Naive thymus-derived CD8-positive, alpha-beta T cell (primary cell): ENCODE measurements around the gene EZR. TPM values are rescaled to one million over a fixed set of nuclear protein-coding genes. Genes with fewer than 3 reads are reported as not detected.
A peak's percentile ranks its signal among the peaks of the same experiment; 100 is the strongest.
"Not testable (repeated sequence)": the region's sequence is repeated elsewhere in the genome, so short reads cannot be mapped to it uniquely, and the experiment has no call there.

Experiments
- ATAC-seq, 2 donors: fragments of 150-1000 bp; cut with Tn5 transposase in 1 of 2; sonication (Bioruptor Pico), chemical (Tn5 transposase) in 1 of 2; 1 replicate in 1 of 2; 2 replicates in 1 of 2; pipeline ENCODE4 v1.10.0; 2021; ENCODE audit warnings: mild to moderate bottlenecking in 2 of 2, moderate library complexity in 2 of 2
- POLR2A ChIA-PET: fragments of 350-600 bp; sonication (Branson Sonifier 250); formaldehyde crosslinking; loops from one replicate; lab custom pipeline; 2021; ENCODE audit warnings: antibody characterized with exemption; lab: Charles Lee
- DNase-seq, 10 donors: peaks; one replicate each; pipeline versions ENCODE4 v3.0.0 to v3.0.0-alpha.2; 2020 to 2022
- H3K27ac Mint-ChIP-seq, 10 donors: one replicate each; pipeline ENCODE4 v1.8.0; 2020 to 2022; ENCODE audit warnings: mild to moderate bottlenecking in 10 of 10, mixed read lengths in 10 of 10, moderate library complexity in 4 of 10, inconsistent platforms in 1 of 10
- H3K27me3 Mint-ChIP-seq, 5 donors: one replicate each; pipeline ENCODE4 v1.8.0; 2021 to 2022; ENCODE audit warnings: mixed read lengths in 5 of 5
- H3K36me3 Mint-ChIP-seq, 3 donors: one replicate each; pipeline ENCODE4 v1.8.0; 2020 to 2022; ENCODE audit warnings: mixed read lengths in 3 of 3, mild to moderate bottlenecking in 2 of 3, inconsistent platforms in 1 of 3
- H3K4me1 Mint-ChIP-seq, 4 donors: one replicate each; pipeline ENCODE4 v1.8.0; 2021 to 2022; ENCODE audit warnings: mixed read lengths in 4 of 4
- H3K4me3 Mint-ChIP-seq, 10 donors: one replicate each; pipeline ENCODE4 v1.8.0; 2020 to 2022; ENCODE audit warnings: mild to moderate bottlenecking in 10 of 10, mixed read lengths in 10 of 10, moderate library complexity in 6 of 10, inconsistent platforms in 1 of 10
- H3K9me3 Mint-ChIP-seq, 9 donors: one replicate each; pipeline ENCODE4 v1.8.0; 2020 to 2022; ENCODE audit warnings: mixed read lengths in 9 of 9, mild to moderate bottlenecking in 3 of 9, inconsistent platforms in 1 of 9, moderate library complexity in 1 of 9
- polyA plus RNA-seq, 3 donors: library from polyadenylated mRNA; unstranded; fragments of 300-500 nt; fragmentation: Illumina TruSeq; gene quantifications; one replicate each; pipeline ENCODE4 v1.2.3, GENCODE V29; 2021
- total RNA-seq, 8 experiments: library from RNA in 2 of 8; stranded (reverse) in 2 of 8; gene quantifications; one replicate each; pipeline ENCODE4 v1.2.3 and lab custom pipeline; 2021 to 2026

The EZR gene
- total and polyA plus RNA-seq, 5 experiments from 2014 or later, result 127 to 212 (median 168) TPM

DNA sequence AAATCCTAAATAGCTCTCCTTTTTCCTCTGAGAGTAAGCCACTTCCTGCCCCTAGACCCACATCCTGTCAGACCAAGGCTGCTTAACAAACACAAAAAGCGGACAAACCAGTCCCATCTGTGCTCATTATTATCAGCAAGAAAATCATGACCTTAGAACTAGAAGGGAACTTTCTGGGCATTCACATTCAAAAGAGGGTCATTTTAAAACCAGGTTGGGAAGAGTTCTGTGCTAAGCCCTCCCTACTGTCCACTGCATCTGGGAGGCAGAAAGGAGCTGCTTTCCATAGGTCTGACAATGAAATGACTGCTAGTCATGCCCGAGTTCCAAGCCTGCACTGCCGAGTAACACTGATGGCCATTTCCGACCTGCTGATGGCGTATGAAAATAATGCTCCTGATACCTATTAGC is 15.4 kb downstream of the EZR start:
- Mint-ChIP-seq H3K9me3 (no peaks in the 10 kb centered on the region), H3K27me3 (no peaks in the 10 kb centered on the region), H3K4me3 (peak overlapping the region; percentile 62 to 86 (median 80)), H3K27ac (peak overlapping the region; percentile 77 to 97 (median 88)), H3K4me1 (peaks cover 47 to 96% (median 92%) of the 10 kb centered on the region in 4 donors), H3K36me3 (peaks cover 0 to 22% (median 8%) of the 10 kb centered on the region in 3 donors)
- DNase-seq (peak in 6 of 10 donors; percentile 35 to 67 (median 52)), ATAC-seq (peak; percentile 47 to 66)
- POLR2A ChIA-PET, result interaction anchor here (0.5 to 1.7 kb wide), 13 partner anchors 8 to 112 kb away, joined by 3 to 21 read pairs (median 3); partner anchors contain the start of gene EZR

DNA sequence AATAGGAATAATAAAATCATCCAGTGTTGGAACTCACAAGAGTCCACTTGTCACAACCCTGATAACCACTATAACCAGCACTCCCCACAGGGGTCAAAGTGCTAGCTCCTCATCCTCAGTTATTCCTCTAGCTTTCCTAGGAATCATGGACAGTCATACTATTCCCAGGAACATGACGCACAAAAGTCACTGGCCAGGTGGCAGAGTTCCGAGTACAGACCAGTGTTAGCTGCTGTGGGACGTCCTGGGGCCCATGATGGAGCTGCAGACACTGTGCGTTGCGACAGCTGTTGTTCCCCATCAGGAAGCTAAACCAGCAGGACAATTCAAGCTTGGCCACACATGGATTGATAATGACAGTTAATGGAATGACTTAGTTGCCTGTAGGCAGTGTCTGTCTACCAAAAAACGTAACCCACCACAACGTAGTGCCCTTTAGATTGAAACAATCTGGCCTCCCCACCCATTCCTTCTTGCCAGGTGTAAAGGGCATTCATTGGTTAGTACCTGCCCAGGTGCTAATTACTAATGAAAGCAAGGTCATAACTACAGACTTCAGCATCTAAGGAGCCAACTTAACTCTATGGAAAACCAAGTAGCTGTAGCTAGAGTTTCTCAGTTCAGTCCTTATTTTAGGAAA is 17.4 kb downstream of the EZR start:
- POLR2A ChIA-PET, result interaction anchor here (0.5 to 2.2 kb wide), 6 partner anchors 12 to 764 kb away, joined by 3 to 7 read pairs (median 4); no protein-coding TSS in a partner anchor
- Mint-ChIP-seq H3K9me3 (no peaks in the 10 kb centered on the region), H3K27ac (peak overlapping the region in 7 of 10 donors; percentile 2 to 97 (median 51)), H3K4me3 (peak overlapping the region in 6 of 10 donors; percentile 26 to 54 (median 32)), H3K4me1 (peaks cover 42 to 95% (median 89%) of the 10 kb centered on the region in 4 donors), H3K27me3 (no peaks in the 10 kb centered on the region), H3K36me3 (peaks cover 0 to 22% (median 7%) of the 10 kb centered on the region in 3 donors)
- DNase-seq (no peak), ATAC-seq (no peak)

DNA sequence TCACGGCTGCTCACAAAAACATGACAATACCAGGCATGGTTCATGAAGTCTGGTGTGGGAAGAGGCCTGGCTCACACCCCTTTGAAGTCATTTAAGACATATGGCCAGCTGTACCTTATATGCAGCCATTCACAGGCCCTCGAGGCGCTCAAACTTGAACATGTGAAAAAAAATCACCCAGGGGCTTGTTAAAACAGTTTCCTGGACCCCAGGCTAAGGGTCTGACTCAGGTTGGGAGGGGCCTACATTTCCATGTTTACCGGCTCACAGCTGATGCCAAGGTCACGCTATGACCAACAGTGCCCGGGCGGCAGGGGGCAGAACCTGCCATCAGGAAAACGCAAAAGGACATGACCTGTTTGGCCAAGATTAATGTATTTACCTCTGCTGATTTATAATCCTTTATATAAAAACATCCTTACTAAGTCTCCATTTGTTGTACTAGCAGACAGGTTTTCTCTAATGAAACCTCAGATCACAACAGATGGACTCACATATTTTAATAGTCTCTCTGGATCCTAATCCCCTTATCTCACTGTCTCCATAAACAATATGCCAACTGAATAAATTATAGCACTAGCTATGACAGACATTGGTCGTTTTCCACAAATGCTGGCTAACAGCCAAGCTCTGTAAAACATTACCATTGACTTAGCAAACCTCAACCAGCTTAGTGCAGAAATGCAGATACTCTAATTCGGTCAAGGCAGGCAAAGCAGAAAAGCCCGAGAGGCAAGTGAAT is 19.9 kb downstream of the EZR start:
- Mint-ChIP-seq H3K36me3 (peaks cover 0 to 17% (median 5%) of the 10 kb centered on the region in 3 donors), H3K27ac (peak overlapping the region in 9 of 10 donors; percentile 3 to 79 (median 30)), H3K4me3 (peak overlapping the region in 7 of 10 donors; percentile 3 to 59 (median 46)), H3K27me3 (no peaks in the 10 kb centered on the region), H3K4me1 (peaks cover 37 to 94% (median 83%) of the 10 kb centered on the region in 4 donors), H3K9me3 (peaks cover 0 to 2% (median 0%) of the 10 kb centered on the region in 9 donors)
- POLR2A ChIA-PET, result interaction anchor here (1.0 to 1.6 kb wide), 3 partner anchors 20 to 70 kb away, joined by 4 to 6 read pairs (median 4); partner anchors contain the start of gene EZR
- DNase-seq, result no peak
- no peak for ATAC-seq

DNA sequence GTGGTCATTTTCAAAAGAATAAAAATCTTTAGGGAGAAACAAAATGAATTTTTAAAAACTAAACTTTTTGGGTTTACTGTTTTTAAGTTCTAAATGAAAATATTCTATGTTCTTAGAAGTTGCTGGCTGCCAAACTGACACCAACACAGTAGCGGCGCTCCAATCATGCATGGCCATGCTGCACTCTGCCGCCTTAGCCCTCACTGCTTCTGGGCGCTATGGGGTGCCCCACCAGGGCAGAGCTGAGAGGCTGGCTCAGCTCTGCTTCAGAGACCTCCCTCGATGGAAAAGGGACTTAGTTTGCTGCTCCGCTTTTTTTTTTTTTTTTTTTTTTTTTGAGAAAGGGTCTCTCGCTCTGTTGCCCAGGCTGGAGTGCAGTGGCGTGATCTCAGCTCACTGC is 20.9 kb downstream of the EZR start:
- Mint-ChIP-seq H3K27ac (peak overlapping the region in 3 of 10 donors; percentile 65 to 78 (median 72)), H3K4me1 (peaks cover 30 to 96% (median 79%) of the 10 kb centered on the region in 4 donors), H3K9me3 (peaks cover 0 to 2% (median 0%) of the 10 kb centered on the region in 9 donors), H3K4me3 (no peak overlapping the region), H3K27me3 (no peaks in the 10 kb centered on the region), H3K36me3 (peaks cover 0 to 17% (median 5%) of the 10 kb centered on the region in 3 donors)
- POLR2A ChIA-PET, result interaction anchor here (0.7 to 1.6 kb wide), 3 partner anchors 12 to 21 kb away, joined by 4 to 10 read pairs (median 6); partner anchors contain the start of gene EZR
- DNase-seq, result no peak
- ATAC-seq, result peak in 1 of 2 donors; percentile 27

DNA sequence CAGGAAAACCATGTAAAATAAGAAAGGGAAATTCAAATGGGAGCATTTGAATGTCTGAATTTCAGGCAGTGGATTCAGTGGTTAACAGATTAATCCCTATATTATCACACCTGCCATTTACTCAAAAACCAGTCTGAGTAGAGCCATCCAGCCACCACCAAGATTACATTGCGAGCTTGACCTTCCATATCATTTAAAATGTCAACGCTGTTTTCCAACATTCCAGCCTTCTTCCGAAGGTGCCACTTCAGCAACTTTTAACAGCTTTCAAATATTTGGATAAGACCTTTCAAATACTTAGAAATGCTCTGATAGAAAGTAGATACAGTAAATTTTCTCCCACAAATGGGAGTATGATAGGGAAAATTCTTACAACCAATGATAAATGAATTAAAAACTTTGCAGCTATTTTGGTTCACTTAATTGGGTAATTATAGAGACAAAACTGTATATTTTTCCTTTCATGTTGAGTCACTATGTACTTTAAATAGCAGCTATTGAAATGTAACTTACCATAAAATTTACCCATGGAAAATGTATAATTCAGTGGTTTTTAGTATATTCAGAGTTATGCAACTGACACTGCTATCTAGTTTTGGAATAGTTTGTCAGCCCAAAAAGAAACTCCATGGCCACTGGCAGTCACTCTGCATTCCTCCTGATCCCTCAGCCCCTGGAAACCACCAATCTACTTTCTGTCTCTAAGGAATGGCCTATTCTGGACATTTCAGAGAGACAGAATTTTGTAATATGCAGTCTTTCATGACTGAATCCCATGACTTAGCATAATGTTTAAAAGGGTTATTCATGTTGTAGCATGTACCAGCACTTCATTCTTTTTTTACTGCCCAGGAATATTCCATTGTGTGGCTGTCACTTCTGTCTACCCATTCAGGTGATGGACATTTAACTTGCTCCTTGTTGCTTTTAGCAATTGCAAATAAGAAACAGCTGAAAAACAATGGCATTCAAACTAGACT is 21.5 kb downstream of the EZR start:
- peaks cover 0 to 17% (median 5%) of the 10 kb centered on the region in 3 donors for H3K36me3 Mint-ChIP-seq
- DNase-seq, result no peak
- ATAC-seq, result no peak
- peak overlapping the region in 1 of 10 donors; percentile 24 for H3K4me3 Mint-ChIP-seq
- peaks cover 0 to 2% (median 0%) of the 10 kb centered on the region in 9 donors for H3K9me3 Mint-ChIP-seq
- POLR2A ChIA-PET, result interaction anchor here (0.5 to 1.6 kb wide), 4 partner anchors 11 to 22 kb away, joined by 3 to 10 read pairs (median 5); partner anchors contain the start of gene EZR
- H3K4me1 Mint-ChIP-seq, result peaks cover 30 to 93% (median 76%) of the 10 kb centered on the region in 4 donors
- H3K27ac Mint-ChIP-seq, result peak overlapping the region in 4 of 10 donors; percentile 57 to 72 (median 68)
- H3K27me3 Mint-ChIP-seq, result no peaks in the 10 kb centered on the region

DNA sequence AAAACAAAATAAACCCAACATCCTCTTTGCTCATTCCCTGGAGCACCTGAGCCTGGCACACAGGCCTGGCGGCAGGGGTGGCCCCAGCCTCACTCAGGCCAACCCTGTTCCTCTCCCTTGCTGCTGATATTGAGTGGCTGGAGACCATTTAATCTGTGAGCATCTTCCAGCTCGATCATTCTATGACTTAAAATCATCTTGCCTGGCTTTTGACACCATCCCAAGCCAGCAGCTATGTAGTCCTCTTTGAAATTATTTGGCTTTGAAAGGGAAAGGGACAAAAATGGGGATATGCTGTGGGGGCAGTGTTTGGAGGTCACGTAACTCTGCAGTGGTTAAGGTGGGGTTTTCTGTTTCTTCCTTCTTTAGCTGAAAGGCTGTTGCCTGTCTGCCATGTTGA is 22.8 kb downstream of the EZR start:
- Mint-ChIP-seq H3K36me3 (peaks cover 0 to 17% (median 5%) of the 10 kb centered on the region in 3 donors), H3K4me3 (peak overlapping the region in 5 of 10 donors; percentile 2 to 50 (median 41)), H3K9me3 (peaks cover 0 to 2% (median 0%) of the 10 kb centered on the region in 9 donors), H3K4me1 (peaks cover 24 to 92% (median 74%) of the 10 kb centered on the region in 4 donors), H3K27ac (peak overlapping the region in 8 of 10 donors; percentile 57 to 92 (median 74)), H3K27me3 (no peaks in the 10 kb centered on the region)
- POLR2A ChIA-PET, result interaction anchor here (1.1 to 1.3 kb wide), 2 partner anchors 12 to 72 kb away, joined by 4 to 6 read pairs; no protein-coding TSS in a partner anchor
- no peak for DNase-seq
- no peak for ATAC-seq

DNA sequence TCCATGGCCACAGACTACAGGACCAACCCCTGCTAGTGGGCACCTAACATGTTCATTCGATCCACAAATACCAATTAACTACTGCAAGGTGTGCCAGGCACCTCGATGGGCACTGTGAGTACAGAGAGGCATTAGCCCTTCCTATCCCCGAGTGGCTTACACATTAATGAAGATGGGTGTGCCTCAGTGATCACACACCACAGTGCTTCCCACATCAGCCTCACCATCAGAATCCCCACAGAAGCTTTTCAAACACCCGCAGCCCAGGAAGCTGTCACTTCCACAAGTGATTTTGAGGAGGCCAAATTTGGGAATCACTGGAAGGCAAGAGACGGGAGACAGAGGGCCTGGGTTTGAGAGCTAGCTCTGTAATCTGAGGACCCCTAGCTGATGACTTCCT is 23.7 kb downstream of the EZR start:
- H3K4me1 Mint-ChIP-seq, result peaks cover 31 to 92% (median 77%) of the 10 kb centered on the region in 4 donors

DNA sequence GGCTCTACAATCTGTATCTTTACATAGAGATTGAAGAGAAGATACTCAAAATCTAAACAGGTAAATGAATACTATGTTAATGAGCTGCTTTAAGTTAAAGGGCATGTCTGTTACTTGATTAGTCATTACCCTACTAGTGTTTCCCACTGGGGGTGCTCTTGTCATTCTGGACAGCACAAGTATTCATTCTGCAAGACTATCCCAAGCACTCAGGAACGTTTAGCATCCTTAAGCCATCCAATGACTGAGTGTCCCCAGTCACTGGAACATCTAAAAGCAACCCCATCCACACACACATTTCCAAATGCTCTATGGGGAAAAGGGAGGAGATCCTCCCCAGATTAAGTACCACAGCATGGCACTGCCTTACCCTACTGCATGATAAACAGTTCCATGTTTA is 25.7 kb downstream of the EZR start:
- no peaks in the 10 kb centered on the region for H3K27me3 Mint-ChIP-seq
- peaks cover 0 to 2% (median 0%) of the 10 kb centered on the region in 9 donors for H3K9me3 Mint-ChIP-seq
- POLR2A ChIA-PET, result interaction anchor here (0.6 to 3.5 kb wide), 6 partner anchors 19 to 180 kb away, joined by 3 to 10 read pairs (median 4); partner anchors contain the start of gene EZR
- peak; percentile 16 to 17 for ATAC-seq
- H3K27ac Mint-ChIP-seq, result peak overlapping the region in 5 of 10 donors; percentile 53 to 90 (median 72)
- peak overlapping the region in 3 of 10 donors; percentile 20 to 37 (median 28) for H3K4me3 Mint-ChIP-seq
- H3K4me1 Mint-ChIP-seq, result peaks cover 38 to 90% (median 78%) of the 10 kb centered on the region in 4 donors
- H3K36me3 Mint-ChIP-seq, result peaks cover 0 to 27% (median 5%) of the 10 kb centered on the region in 3 donors
- peak in 1 of 10 donors; percentile 45 for DNase-seq

More for the DNA sequence above, 23.7 kb downstream of the EZR start:
- DNase-seq (no peak), ATAC-seq (no peak)
- POLR2A ChIA-PET, result interaction anchor here (1.3 to 1.5 kb wide), 3 partner anchors 8 to 74 kb away, joined by 4 to 6 read pairs (median 4); no protein-coding TSS in a partner anchor
- H3K36me3 Mint-ChIP-seq, result peaks cover 0 to 19% (median 5%) of the 10 kb centered on the region in 3 donors
- no peaks in the 10 kb centered on the region for H3K27me3 Mint-ChIP-seq
- H3K9me3 Mint-ChIP-seq, result peaks cover 0 to 2% (median 0%) of the 10 kb centered on the region in 9 donors
- H3K27ac Mint-ChIP-seq, result peak overlapping the region in 8 of 10 donors; percentile 37 to 79 (median 64)
- H3K4me3 Mint-ChIP-seq, result peak overlapping the region in 4 of 10 donors; percentile 1 to 53 (median 20)

DNA sequence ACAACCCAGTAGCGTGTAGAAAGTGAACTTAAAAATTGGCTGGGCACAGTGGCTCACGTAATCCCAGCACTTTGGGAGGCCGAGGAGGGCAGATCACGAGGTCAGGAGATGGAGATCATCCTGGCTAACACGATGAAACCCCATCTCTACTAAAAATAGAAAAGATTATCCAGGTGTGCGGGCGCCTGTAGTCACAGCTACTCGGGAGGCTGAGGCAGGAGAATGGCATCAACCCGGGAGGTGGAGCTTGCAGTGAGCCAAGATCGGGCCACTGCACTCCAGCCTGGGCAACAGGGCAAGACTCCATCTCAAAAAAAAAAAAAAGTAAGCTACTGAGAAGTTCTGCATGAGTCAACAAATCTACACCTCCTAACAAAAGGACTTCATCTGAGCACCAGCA is 26.7 kb downstream of the EZR start:
- H3K9me3 Mint-ChIP-seq, ATAC-seq, H3K27me3 Mint-ChIP-seq, DNase-seq: not testable (repeated sequence)
- Mint-ChIP-seq H3K36me3 (peaks cover 0 to 29% (median 7%) of the 10 kb centered on the region in 3 donors), H3K4me3 (peak overlapping the region in 2 of 10 donors; percentile 16 to 22), H3K27ac (peak overlapping the region; percentile 58 to 97 (median 88)), H3K4me1 (peaks cover 37 to 88% (median 75%) of the 10 kb centered on the region in 4 donors)
- POLR2A ChIA-PET, result interaction anchor here (0.6 to 3.5 kb wide), 6 partner anchors 20 to 180 kb away, joined by 3 to 10 read pairs (median 4); partner anchors contain the start of gene EZR

DNA sequence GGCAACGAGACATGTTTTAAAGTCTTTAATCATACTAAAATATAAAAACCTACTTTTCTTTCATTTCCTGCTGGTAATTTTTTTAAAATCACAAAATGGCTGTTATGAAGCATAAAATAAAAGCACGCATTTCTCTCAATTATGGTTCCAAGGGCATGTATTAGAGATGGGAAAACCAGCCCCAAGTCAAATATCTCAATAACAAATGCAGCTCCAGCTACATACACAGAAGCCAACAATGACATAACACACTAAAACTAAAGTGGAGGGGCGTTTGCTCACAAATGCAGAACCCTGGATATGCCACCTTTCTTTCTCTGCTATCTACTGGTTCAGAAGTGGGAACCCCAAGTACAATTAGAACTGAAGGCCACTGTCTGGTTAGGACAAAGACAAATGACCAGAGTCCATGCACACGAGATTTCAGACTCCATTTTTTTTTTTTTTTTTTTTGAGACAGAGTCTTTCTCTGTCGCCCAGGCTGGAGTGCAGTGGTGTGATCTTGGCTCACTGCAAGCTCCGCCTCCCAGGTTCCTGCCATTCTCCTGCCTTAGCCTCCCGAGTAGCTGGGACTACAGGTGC is 27.8 kb downstream of the EZR start:
- DNase-seq (no peak), ATAC-seq (no peak)
- H3K4me1 Mint-ChIP-seq, result peaks cover 33 to 85% (median 71%) of the 10 kb centered on the region in 4 donors
- H3K27me3 Mint-ChIP-seq, result no peaks in the 10 kb centered on the region
- peak overlapping the region; percentile 86 to 98 (median 97) for H3K27ac Mint-ChIP-seq
- POLR2A ChIA-PET, result interaction anchor here (0.7 to 3.5 kb wide), 3 partner anchors 26 to 78 kb away, joined by 3 to 10 read pairs (median 3); no protein-coding TSS in a partner anchor
- peak overlapping the region in 6 of 10 donors; percentile 0 to 48 (median 16) for H3K4me3 Mint-ChIP-seq
- H3K36me3 Mint-ChIP-seq, result peaks cover 0 to 30% (median 12%) of the 10 kb centered on the region in 3 donors
- H3K9me3 Mint-ChIP-seq, result peaks cover 0 to 2% (median 0%) of the 10 kb centered on the region in 9 donors
